Heart right ventricle (tissue), 16 donors: ENCODE measurements around the gene DCDC2C. TPM values are rescaled to one million over a fixed set of nuclear protein-coding genes. Genes with fewer than 3 reads are reported as not detected.

Experiments used
- ATAC-seq, 8 donors: fragments of 200-7000 bp; cut with Tn5 transposase; one replicate each; pipeline ENCODE4 v1.9.1; 2020; ENCODE audit warnings: mild to moderate bottlenecking in 8 of 8, moderate library complexity in 8 of 8, moderate number of reproducible peaks in 1 of 8
- DNase-seq, 2 donors: peaks; one replicate each; pipeline ENCODE4 v3.0.0-alpha.2; 2020
- H3K27ac ChIP-seq, 10 donors: fragments of 200-600 bp; sonication (generic) in 2 of 10; one replicate each; pipeline versions ENCODE4 v1.5.0 to v1.8.0; 2020 to 2022; ENCODE audit warnings: mild to moderate bottlenecking in 3 of 10
- H3K27me3 ChIP-seq, 7 donors: fragments of 200-600 bp; one replicate each; pipeline ENCODE4 v1.8.0; 2021 to 2022; ENCODE audit warnings: mild to moderate bottlenecking in 2 of 7
- H3K36me3 ChIP-seq, 9 donors: fragments of 200-600 bp; sonication (generic) in 1 of 9; one replicate each; pipeline versions ENCODE4 v1.5.0 to v1.8.0; 2020 to 2022; ENCODE audit warnings: mild to moderate bottlenecking in 2 of 9
- H3K4me1 ChIP-seq, 9 donors: fragments of 200-600 bp; sonication (generic) in 1 of 9; one replicate each; pipeline versions ENCODE4 v1.5.0 to v1.8.0; 2020 to 2022; ENCODE audit warnings: mild to moderate bottlenecking in 4 of 9
- H3K4me3 ChIP-seq, 10 donors: fragments of 200-600 bp; sonication (generic) in 2 of 10; one replicate each; pipeline versions ENCODE4 v1.5.0 to v1.8.0; 2020 to 2022; ENCODE audit warnings: mild to moderate bottlenecking in 7 of 10, moderate library complexity in 2 of 10
- H3K9me3 ChIP-seq, 11 donors: fragments of 200-600 bp in 10 of 11; sonication (generic) in 2 of 11; one replicate each; pipeline versions ENCODE4 v1.5.0 to v1.8.0; 2013 to 2022; ENCODE audit warnings: mild to moderate bottlenecking in 2 of 11, control low read depth in 1 of 11, moderate library complexity in 1 of 11
- CTCF ChIP-seq, 9 donors: fragments of 200-600 bp; sonication (generic) in 2 of 9; IDR thresholded peaks; one replicate each; pipeline versions ENCODE4 v1.5.0 to v1.8.0; 2021 to 2022; ENCODE audit warnings: antibody characterized with exemption in 9 of 9, mild to moderate bottlenecking in 5 of 9, moderate library complexity in 1 of 9
- WGBS, 2 donors: extraction: QIAGEN DNeasy Blood & Tissue Kit; methylation state at CpG; one replicate each; pipeline ENCODE4 v1.1.7; 2013; ENCODE audit warnings: inconsistent platforms in 1 of 2; 5-methylcytosine and 5-hydroxymethylcytosine counted together
- intact Hi-C, 10 donors: fragments of 100-400 bp; cut with DNase I; formaldehyde crosslinking; loops; one replicate each; pipeline versions ENCODE4 v1.11.1 to v1.14.2; 2022
- polyA plus RNA-seq, 2 donors: library from polyadenylated mRNA; stranded (reverse); fragments of 200-250 nt; gene quantifications; one replicate each; pipeline ENCODE4 v1.2.3, GENCODE V29; 2013
- total RNA-seq, 10 donors: library from RNA; stranded (reverse); fragmentation: NEBNext Ultra II Directional in 3 of 10; extraction: Animal tissue kit (Norgen Biotek cat#: 25700) in 3 of 10; gene quantifications; one replicate each; pipeline versions ENCODE4 v1.2.1 to v1.2.4, GENCODE V29; 2021 to 2023
- donor health status: Arrhythmogenic right ventricular cardiomyopathy.
- donor health status: ischemic (EF 13 %, LVEDD 7.1; RV severe dilation, severe dysfunction).
- donor health status: healthy with polysubstance abuse.
- donor health status: DM: no; HTN: yes; CAD: no.
- donor health status: DM: no; HTN: no; CAD: no.
- donor health status: ischemic (EF 25% LVEDD 6.9; RV normal size, moderate dysfunction).
- donor health status: ischemic (EF 25% LVEDD 5.7; RV mildly dilated, moderate dysfunction).
- donor health status: healthy.
- donor health status: DM: yes; HTN: yes; CAD: no.
- donor health status: Ischemic cardiomyopathy.
- donor health status: ischemic (EF 35%, LVEDD 5.7; RV mildly dilated, moderate dysfunction).
- donor health status: nonischemic (EF 11% LVEDD 7.7; RV severe dilation, severe dysfunction).
- donor health status: DM: yes; HTN: yes; CAD: no.
- donor health status: PGD.
- donor health status: ischemic (EF 29% LVEDD 5.4; RV normal size, mild dysfunction).
- donor health status: nonischemic (EF 23%, LVEDD 6.1; RV moderate dilation, normal function).

Gene DCDC2C
- total and polyA plus RNA-seq, 12 donors, result 0.66 TPM; not detected in 11

DNA sequence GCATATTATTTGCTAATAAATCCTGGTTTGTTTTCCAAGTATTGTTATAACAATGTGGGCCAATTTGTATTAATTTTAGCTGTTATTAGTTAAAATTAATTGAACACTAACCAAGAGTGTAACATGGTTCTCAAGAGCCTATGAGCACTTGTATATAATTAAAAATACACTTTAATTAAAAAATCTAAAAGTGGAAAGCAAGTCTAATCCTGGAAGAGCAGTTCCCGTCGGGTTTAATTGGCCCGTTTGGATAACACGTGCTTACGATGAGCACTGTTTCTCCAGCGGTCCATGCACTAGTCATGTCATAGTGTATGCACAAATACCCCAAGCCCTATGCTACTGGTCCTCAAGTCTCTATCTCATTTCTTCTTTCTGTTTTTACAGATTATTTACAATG, 49.0 kb downstream of the DCDC2C start:
- no peak for DNase-seq
- no peaks in the 10 kb centered on the region for H3K36me3 ChIP-seq
- H3K4me3 ChIP-seq, result no peak overlapping the region
- peaks cover 0 to 30% (median 4%) of the 10 kb centered on the region in 7 donors for H3K27me3 ChIP-seq
- 91% methylated on average over 6 of the region's 6 CpGs for WGBS, 2 donors
- intact Hi-C loops, result no loop called here
- TF ChIP-seq CTCF (IDR thresholded peaks at IDR 0.05), result no peak
- no peaks in the 10 kb centered on the region for H3K4me1 ChIP-seq
- no peak for ATAC-seq
- H3K9me3 ChIP-seq, result no peaks in the 10 kb centered on the region
- H3K27ac ChIP-seq, result no peak overlapping the region

DNA sequence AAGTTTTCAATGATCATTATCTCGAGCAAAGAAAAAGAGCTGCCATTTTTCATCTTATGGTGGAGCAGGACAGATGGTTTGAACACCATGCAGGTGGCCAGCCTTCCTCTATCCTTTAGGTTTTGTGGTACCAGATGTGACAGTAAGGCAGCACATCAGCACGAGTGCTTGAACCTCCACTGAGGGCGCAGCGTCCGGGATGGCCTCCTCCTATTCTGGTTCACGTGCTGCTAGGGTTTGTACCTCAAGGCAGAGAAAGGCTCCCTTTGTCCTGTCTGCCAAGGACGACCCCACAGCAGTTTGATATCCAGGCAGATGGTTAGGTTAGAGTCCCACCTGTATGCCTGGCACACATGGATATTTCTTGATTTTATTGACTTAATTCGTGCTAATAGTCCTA, 50.2 kb downstream of the DCDC2C start:
- Histone ChIP-seq H3K4me1 (no peaks in the 10 kb centered on the region), H3K9me3 (no peaks in the 10 kb centered on the region), H3K4me3 (no peak overlapping the region), H3K27me3 (peaks cover 0 to 36% (median 6%) of the 10 kb centered on the region in 7 donors), H3K27ac (no peak overlapping the region), H3K36me3 (no peaks in the 10 kb centered on the region)
- intact Hi-C loops, result no loop called here
- DNase-seq (no peak), ATAC-seq (no peak)
- 85 to 91% methylated on average over 8 of the region's 8 CpGs for WGBS, 2 donors
- no peak for TF ChIP-seq CTCF (IDR thresholded peaks at IDR 0.05)

DNA sequence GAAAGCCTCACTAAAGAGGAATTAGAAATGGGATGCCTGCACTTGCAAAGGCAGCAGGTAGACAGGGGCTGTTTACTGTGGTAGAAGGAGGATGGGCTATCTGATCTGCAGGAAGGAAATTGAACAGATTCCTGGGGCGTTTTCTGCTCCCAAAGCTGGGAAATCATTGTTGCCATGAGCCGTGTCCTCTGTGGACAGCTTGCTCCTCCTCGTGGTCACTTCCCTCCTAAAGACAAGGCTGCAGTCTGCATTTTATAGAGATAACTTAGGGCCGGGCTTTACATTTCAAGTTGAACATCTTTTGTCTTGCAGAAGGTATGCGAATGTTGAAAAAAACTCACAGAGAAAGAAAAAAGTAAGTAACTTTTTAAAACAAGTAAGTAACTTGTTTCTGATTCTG, 50.9 kb downstream of the DCDC2C start:
- no peak overlapping the region for H3K27ac ChIP-seq
- H3K9me3 ChIP-seq, result no peaks in the 10 kb centered on the region
- H3K27me3 ChIP-seq, result peaks cover 0 to 36% (median 11%) of the 10 kb centered on the region in 7 donors
- no peaks in the 10 kb centered on the region for H3K4me1 ChIP-seq
- intact Hi-C loops, result no loop called here
- DNase-seq, result no peak
- no peak for TF ChIP-seq CTCF (IDR thresholded peaks at IDR 0.05)
- 35 to 38% methylated on average over 5 of the region's 5 CpGs for WGBS, 2 donors
- H3K4me3 ChIP-seq, result no peak overlapping the region
- ATAC-seq, result no peak
- H3K36me3 ChIP-seq, result no peaks in the 10 kb centered on the region

DNA sequence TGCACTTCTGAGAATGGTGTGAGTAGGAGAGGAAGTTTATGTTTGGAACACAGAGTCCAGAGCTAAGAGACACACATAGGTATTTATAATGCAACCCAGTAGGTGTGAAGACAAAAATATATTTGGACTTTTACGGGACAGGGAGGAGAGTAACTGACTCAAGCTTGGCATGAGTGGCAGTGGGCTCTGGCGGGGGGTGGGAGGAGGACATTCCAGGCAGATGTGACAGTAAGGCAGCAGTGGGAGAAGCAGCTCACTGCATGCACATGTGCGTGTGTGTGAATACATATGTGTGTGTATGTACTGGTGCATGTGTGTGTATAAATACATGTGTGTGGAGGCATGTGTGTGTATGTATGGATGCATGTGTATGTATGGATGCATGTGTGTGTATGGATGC, 51.4 kb downstream of the DCDC2C start:
- intact Hi-C loops, result no loop called here
- ATAC-seq, result no peak
- TF ChIP-seq CTCF (IDR thresholded peaks at IDR 0.05), result no peak
- Histone ChIP-seq H3K4me3 (no peak overlapping the region), H3K36me3 (no peaks in the 10 kb centered on the region), H3K27ac (no peak overlapping the region), H3K9me3 (no peaks in the 10 kb centered on the region), H3K27me3 (peaks cover 0 to 37% (median 11%) of the 10 kb centered on the region in 7 donors), H3K4me1 (no peaks in the 10 kb centered on the region)
- no peak for DNase-seq
- WGBS, 2 donors, result 75 to 84% methylated on average over 3 of the region's 3 CpGs
